ENCODE data around the gene LEKR1. TPM values are rescaled to one million over a fixed set of nuclear protein-coding genes. Genes with fewer than 3 reads are reported as not detected.
"Not testable (repeated sequence)": the region's sequence is repeated elsewhere in the genome, so short reads cannot be mapped to it uniquely, and the experiment has no call there.

LEKR1 gene
- total and polyA plus RNA-seq, 9 of the 15 experiments (the other 6 are each of a cell fraction or from before 2014, with no cell fraction given), result 0.76 to 1.8 (median 1.2) TPM

GRCh38 chr3:156879491-156879890, 53.3 kb downstream of the LEKR1 start:
- DNase-seq (ENCODE audit: extremely low read depth in 1 of 4, low spot score in 3 of 4); H3K4me1 ChIP-seq (replicated peaks in 1 of 2; ENCODE audit: control insufficient read depth in 2 of 2, insufficient read depth in 2 of 2, low read length in 2 of 2); H3K79me2 ChIP-seq (ENCODE audit: control insufficient read depth, insufficient read depth, low read length); in situ Hi-C loops (cut with MboI); H3K27ac ChIP-seq (ENCODE audit: extremely low read depth, low read depth, low read length); CTCF ChIA-PET (ENCODE audit: low intra/inter-chr PET ratio); H3K9me1 ChIP-seq (ENCODE audit: control insufficient read depth, insufficient read depth, low read length); H3K4me2 ChIP-seq (ENCODE audit: insufficient read depth, low read length); H3K4me3 ChIP-seq; H3K9ac ChIP-seq (ENCODE audit: insufficient read depth in 1 of 2, low read depth in 2 of 2, low read length in 2 of 2); H2AFZ ChIP-seq (ENCODE audit: low read depth, low read length); H3K27me3 ChIP-seq (ENCODE audit: control insufficient read depth in 2 of 2, insufficient read depth in 2 of 2, low read length in 2 of 2); H4K20me1 ChIP-seq (replicated peaks; ENCODE audit: control insufficient read depth, insufficient read depth, low read length); POLR2A ChIA-PET; BruUV-seq (replicated peaks); intact Hi-C loops (cut with micrococcal nuclease); H3K9me3 ChIP-seq (replicated peaks; ENCODE audit: control insufficient read depth, insufficient read depth, low read depth, low read length); ATAC-seq; FAIRE-seq; H3K36me3 ChIP-seq (ENCODE audit: control insufficient read depth, insufficient read depth, low read length): not testable (repeated sequence)
- TF ChIP-seq CBX1 (IDR thresholded peaks at IDR 0.05; ENCODE audit: low read depth) (0 out of 2 replicates have a peak, but pooled peaks have one; percentile 37), CBX5 (IDR thresholded peaks at IDR 0.05; ENCODE audit: borderline replicate concordance, low read depth) (0 out of 2 replicates have a peak, but pooled peaks have one; percentile 17), ZFP36 (IDR thresholded peaks at IDR 0.05; ENCODE audit: low read depth, low read length, partially characterized antibody) (peak; percentile 91), CEBPZ (IDR thresholded peaks at IDR 0.05; ENCODE audit: borderline replicate concordance, low read depth, low read length) (peak; percentile 60; the same call in 1 of the 2 replicates)
- 19% methylated on average over 3 of the region's 3 CpGs for WGBS (ENCODE audit: insufficient coverage, low coverage, missing lambda C conversion rate)

All from K562 (cell line).